GM19023 (cell line): Measurements from ENCODE around the gene VSTM2B.

Source experiments
- ATAC-seq: cut with Tn5 transposase; IDR thresholded peaks from one replicate; pipeline ENCODE4 v1.9.1; 2021; ENCODE audit warnings: mild to moderate bottlenecking, moderate library complexity; ENCODE audit not compliant: unreplicated experiment

Gene VSTM2B

DNA sequence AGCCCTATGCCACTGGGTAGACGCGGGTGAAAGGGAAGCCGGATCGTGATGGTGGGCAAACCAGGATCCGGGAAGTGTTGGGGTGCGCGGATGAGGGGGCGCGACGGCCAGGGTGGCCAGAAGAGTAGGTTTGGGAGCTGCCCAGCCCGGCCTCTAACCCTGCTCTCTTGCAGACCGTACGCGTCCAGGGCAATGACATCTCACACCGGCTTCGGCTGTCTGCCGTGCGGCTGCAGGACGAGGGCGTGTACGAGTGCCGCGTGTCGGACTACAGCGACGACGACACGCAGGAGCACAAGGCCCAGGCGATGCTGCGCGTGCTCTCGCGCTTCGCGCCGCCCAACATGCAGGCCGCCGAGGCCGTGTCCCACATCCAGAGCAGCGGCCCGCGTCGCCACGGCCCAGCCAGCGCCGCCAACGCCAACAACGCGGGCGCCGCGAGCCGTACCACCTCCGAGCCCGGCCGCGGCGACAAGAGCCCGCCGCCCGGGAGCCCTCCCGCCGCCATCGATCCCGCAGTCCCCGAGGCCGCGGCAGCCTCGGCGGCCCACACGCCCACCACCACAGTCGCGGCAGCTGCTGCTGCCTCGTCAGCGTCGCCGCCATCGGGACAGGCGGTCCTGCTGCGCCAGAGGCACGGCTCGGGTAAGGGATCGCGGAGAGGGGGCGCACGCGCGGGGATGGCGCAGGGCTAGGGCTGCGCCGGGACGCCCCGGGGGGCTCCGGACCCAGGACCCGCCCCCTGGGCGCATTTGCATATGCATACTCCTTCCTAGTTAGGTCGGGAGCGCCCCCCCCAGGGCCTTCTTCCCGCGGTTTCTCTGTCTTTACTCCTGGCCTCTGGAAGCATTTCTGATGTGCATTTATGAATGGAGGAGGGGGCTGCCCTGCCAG is 4.1 kb downstream of the VSTM2B start:
- no peak for ATAC-seq

DNA sequence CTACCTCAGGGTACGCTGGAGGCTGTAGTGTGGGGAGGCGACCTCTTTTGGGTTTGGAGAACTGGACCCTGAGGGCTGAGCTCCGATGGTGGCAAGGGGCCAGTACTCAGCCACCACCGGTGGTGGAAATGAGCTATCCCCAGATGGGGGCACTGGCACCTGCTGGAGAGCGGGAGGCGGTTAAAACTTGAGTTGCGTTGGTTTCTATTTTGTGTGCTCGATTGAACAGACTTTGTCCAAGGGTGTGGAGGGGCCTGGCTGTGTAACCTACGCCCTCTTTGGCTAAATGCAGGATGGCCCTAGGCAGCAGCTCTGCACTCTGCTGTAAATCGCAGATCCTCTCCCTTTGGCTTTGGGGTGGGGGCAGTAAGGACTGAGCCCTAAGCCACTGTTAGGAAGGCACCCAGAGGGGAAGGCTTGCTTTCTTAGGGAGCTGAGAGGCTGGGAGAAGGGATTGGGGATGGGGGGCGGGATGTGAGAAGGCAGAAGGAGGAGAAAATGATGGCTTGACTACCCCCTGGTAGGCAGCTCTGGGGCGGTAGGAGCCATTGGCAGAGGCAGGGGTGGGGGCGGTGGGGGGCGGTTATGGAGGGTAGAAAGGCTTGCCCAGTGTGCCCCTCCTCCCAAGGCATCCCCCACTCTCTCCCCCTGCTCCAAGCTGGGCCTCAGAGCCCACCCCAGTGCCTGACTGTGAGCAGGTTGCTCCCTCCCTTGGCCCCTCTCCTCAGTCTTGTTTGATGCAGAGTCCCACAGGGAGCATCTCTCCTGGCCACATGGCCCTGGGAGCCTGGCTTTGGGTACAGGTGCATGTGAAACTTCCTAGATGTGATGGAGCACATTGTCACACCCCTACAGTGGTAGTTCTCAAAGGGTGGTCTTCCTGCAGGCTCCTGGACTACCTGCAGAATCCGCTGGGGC is 5.0 kb downstream of the VSTM2B start:
- ATAC-seq, result no peak

DNA sequence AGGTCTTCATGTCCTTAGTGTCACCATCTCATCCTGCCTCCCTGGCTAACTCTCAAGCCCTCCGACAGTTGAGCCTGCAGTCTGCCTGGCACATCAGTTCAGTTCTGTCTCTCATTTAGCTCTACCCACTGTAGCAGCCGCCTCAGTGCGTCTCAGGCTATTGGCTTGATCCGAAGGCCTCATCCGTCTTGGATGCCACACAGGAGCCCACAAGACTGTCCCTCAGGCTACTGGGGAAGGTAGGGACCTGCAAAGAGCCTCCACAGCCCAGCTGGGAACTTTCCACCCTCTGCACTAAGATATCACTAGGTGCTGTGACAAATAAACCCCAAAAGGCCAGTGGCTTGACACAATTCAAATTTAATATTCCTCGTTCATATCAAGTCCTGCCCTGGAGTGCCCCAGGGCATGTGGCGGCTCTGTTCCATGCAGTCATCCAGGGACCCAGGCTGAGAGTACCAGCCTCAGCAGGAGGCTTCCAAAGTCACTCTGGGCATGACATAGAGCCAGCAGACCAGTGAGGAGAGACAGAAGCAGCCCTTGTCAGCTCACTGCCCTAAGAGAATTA is 5.7 kb downstream of the VSTM2B start:
- ATAC-seq, result no peak

DNA sequence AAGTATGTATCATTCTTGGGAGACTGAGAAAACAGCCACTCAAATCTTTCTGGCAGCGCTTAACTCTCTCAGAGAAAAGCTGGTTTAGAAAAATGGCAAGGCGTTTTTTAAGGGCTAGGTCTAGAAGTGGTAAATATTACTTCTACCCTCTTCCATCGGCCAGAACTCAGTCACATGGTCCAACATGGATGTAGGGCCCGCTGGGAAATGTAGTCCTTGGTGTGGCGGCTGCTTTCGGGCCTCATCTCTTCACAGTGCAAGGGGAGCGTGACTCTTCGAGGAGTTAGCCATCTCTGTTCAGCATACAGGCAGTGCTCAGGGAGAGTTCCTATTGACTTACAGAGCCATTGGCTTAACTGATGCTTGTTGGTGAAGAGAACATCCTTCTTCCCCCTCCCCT is 6.3 kb downstream of the VSTM2B start:
- no peak for ATAC-seq

DNA sequence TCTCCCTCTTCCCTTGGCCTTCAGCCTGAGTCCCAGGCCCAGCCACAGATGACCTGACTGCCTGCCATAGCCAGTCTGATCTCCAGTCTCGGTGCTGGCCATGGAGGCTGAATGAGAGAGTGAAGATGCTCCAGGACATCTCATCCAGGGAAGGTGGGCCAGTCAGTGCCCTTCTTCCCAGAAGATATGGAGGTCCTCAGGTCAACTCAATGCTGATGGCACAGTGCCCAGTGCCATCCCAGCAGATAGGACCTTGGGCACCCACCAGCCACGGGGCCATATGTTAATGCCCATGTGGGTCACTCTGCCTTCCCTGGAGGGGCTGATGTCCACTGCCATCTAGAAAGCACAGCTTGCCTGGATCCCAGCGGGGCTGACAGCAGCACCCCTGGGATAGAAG is 7.2 kb downstream of the VSTM2B start:
- ATAC-seq, result no peak

DNA sequence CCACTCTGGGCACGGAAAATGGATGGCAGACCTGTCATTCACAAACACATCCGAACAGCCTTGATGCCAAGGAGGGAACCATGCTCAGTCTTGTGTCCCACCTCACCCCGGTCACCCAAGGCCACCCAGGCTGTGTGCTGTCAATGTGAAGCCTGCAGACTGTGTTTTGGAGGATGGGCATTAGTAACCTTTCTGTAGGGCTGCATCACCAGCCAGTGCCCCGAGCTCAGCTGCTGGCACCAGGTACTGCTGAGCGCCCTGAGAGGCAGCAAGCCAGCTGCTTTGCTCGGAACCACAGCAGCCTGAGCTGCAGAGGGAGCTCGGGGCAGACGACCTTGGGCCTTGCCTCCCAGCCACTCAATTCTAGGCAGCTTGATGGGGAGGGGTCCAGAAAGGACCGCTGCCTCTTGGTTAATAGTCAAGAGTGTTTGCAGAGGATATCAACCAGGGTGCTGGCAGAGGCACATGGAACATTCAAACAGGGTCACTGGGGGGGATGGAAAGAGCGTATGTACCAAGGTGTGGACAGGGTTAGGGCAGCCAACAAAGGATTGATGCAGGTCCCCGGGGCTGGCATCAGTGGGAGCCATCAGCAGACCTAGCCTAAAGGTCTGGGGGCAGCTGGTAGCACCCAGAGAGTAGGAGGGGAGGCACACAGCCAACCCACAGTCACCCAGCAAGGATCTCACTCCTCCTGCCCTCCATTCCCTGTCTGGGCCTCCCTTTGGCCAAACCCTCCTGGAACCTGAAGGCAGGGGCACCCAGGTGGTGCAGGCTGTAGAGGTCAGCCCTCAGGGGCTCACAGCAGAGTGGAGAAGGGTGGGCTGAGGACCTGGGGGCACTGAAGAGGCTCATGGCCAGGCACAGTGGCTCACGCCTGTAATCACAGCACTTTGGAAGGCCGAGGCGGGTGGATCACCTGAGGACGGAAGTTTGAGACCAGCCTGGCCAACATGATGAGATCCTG is 8.1 kb downstream of the VSTM2B start:
- no peak for ATAC-seq

DNA sequence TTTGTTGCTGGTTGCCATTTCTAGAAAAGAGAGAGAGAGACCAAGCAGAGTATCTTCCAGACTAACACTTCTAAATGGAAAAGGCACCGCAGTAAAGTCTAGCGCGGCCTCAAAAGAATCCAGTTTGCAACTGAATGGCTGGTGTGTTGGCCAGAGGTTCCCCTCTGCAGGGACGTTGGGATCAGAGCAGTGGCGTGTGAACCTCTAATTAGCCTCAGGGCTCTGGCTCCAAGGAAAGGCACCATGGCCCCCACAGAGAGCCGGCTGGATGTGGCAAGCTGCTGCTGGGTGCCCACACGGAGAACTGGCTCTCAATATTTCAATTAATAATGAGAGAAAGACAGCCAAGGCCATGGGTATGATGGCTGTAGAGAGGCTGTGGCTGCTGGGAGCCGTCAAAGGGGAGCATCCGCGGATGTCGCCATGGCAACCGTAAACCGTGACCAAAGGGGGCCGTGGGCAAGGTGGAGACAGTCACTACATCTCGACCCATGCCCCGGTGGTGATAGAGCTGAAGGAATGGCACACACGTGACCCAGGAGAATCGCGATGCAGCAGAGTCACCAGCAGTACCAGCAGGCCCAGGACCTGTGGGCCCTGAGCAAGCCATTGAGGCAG is 9.5 kb downstream of the VSTM2B start:
- ATAC-seq, result no peak

DNA sequence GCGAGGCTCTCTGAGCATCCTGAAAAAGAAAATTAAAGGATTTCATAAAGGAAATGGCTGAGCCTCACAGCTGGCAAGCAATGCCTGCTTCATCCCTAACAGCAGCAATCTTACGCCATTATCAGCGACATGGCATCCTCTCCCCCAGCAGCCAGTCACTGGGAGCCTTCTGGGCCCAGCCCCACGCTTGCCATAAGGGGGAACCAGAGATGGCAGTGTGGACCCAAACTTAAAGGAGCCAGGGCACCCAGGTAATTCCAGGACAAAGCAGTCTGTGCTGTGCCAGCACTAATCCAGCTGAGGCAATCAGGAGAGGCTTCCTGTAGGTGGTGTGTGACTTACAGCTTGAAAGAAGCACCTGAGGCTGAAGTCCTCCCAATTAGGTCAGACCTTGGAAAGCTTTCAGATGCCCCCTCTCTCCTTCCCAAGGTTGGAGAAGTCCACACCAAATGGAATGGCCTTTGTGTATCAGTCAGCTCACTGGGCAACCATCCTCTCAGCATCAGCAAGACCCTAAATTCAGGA is 10.3 kb downstream of the VSTM2B start:
- no peak for ATAC-seq

DNA sequence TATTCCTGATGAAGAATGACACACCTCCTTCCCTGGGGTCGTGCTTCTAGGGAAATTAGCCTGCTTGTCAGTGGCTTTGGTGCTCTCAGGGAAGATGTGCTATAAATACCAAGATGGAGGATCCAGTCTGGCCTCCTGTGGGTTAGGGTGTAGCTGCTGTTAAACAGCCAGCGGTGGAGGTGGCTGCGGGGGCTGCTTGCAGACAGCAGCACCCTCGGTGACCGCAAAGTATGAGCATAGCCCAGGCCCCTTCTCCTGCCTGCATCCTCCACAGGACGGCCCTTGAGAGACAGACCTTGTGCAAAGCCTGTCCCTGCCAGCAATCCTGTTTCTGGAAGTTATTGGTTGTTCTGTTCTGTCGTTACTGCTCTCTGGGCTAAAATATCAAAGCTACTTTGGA is 11.4 kb downstream of the VSTM2B start:
- no peak for ATAC-seq

DNA sequence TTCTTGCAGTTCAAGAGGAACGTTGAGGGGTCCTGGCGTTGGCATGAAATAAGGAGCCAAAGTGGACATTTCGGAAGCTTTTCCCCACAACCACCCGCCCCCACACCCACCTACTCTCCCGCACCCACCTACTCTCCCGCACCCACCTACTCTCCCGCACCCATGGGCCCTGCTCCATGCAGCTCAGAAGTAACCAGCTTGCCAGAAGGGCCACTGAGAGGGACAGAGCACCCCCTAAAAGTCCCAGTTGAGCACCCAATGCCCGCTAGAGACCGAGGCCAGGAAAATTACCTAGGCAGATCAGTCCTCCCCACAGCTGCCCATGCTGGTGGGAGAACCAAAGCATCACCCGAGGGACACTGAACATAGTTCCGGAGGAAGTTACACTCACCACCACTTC is 11.8 kb downstream of the VSTM2B start:
- no peak for ATAC-seq

DNA sequence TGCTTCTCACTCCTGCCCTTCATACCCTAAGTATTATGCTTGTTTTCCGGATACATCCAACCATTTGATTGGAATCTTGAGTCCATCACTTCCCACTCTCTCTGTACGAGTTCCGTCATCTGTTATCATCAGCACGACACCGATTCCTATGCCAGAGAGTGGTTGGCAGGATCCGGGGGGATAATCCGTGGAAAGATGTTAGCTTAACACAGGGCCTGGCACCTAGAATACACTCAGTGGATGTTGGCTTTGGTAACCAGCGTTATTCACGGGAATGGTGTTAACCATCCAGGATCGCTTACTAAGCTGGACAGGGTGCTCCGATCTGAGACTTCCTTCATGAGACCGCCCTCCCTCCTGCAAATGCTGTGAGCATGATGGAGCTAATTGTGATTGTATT is 12.4 kb downstream of the VSTM2B start:
- no peak for ATAC-seq

DNA sequence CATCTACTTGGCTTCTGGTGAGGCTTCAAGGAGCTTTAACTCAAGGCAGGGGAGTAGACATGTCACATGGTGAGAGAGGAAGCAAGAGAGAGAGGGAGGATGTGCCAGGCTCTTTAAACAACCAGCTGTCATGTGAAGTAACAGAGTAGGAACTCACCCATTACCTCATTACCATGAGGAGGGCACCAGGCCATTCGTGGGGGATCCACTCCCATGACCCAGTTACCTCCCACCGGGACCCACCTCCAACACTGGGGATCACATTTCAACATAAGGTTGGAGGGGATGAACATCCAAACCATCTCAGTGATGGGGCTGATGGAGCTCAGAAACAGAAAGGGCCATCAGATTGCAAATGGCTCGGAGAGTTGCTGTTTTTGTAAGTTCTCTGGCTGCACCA is 12.9 kb downstream of the VSTM2B start:
- ATAC-seq, result no peak

DNA sequence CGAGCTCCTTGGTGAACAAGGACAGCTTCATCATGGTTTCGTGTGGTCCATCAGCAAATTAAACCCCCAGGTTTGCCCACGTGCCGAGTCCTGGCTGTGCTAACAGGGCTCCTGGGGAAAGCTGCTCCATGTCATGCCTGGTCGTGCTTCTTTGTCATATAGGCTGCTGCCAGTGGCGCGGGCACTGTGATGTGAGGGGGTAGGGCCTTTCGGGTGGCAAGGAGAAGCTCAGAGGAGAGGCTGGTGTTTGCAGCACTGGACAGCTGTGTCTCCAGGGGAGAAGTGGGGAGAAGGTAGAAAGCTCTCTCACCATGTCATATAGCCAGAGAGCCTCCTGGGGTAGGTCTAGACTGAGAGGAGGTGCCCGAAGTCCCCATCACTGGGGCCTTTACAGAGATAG is 13.3 kb downstream of the VSTM2B start:
- ATAC-seq, result no peak

DNA sequence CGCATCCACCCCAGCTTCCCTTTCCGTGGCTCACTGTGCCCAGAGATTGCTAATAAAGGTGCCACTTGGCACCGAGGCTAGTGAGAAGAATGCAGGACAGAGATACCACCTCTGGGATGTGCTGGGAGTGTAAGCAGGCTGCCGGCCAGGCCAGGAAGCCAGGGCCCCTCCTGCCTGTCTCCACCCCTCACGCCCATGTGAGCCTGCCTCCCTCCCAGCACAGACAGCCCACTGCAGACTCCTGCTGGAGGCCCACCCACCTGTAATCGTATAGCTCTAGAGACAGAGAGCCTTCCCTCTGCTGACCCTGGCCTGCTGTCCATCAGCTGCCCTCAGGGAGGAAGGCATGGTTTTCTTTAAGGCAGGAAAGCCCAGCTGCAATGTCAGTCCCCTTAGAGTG is 13.9 kb downstream of the VSTM2B start:
- ATAC-seq, result no peak

DNA sequence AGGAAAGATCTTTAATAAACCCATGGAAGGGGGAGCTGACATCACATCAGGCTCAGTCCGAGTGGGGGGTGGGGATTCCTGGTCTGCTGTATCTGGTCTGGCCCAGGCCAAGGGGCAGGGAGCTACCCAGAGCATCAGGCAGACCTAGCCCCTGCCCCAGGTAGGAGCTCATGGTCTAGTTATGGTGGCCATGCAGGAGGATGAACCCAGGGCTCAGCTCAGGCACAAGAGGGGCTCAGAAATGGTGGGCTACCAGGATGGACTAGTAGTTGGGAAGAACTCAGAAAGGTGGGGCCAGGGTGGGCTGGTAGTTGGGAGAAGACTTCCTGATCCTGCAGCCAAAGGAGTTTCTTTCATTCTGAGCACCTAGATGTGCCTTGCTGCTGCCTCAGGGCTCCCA is 14.3 kb downstream of the VSTM2B start:
- ATAC-seq, result no peak

DNA sequence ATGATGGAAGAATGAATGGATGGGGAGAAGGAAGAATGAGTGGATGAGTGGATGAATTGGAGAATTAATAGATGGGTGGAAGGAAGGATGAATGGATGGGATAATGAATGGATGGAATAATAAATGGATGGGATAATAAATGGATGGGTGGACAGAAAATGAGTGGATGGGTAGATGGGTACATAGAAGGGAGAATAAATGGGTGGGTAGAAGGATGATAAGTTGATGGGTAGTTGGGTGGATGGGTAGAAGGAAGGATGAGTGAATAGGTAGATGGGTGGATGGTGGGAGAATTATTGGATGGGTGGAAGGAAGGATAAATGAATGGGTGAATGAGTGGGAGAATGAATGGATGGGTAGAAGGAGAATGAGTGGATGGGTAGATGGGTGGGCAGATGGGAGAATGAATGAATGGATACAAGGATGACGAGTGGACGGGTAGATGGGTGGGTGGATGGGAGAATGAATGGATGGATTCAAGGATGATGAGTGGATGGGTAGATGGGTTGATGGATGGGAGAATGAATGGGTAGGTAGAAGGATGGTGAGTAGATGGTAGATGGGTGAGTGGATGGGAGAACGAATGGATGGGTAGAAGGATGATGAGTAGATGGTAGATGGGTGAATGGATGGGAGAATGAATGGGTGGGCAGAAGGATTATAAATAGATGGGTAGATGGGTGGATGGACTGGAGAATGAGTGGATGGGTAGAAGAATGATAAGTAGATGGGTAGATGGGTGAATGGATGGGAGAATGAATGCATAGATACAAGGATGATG is 15.9 kb downstream of the VSTM2B start:
- ATAC-seq, result no peak

DNA sequence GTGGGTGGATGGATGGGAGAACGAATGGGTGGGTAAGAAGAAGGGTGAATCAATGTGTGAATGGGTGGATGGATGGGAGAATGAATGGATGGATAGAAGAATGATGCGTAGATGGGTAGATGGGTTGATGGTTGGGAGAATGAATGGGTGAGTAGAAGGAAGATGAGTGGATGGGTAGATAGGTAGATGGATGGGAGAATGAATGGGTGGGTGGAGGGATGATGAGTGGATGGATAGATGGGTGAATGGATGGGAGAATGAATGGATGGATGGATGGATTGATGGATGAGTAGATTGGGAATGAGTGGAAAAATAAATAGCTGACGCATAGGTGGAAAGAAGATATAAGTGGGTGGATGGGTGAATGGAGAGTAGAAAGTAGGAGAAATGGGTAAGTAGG is 16.5 kb downstream of the VSTM2B start:
- ATAC-seq, result no peak

DNA sequence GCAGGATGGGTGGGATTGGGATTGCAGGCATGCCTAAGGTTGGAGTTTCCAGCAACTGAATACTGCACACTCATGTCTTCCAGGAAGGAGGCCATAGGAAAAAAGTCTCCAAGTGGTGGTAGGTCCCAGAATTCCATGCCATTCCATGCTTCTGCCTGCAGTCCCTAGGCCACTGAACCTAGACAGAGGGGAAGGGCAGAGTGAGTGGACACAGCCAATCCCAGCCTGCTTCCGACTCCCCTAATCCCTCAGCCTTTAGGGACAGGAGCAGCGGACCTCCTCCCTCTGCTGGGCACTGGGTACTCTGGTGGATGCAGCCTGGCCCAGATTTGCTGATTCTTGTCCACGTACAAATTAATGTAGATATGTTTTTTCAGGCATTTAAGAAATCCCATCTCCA is 17.0 kb downstream of the VSTM2B start:
- ATAC-seq, result no peak

DNA sequence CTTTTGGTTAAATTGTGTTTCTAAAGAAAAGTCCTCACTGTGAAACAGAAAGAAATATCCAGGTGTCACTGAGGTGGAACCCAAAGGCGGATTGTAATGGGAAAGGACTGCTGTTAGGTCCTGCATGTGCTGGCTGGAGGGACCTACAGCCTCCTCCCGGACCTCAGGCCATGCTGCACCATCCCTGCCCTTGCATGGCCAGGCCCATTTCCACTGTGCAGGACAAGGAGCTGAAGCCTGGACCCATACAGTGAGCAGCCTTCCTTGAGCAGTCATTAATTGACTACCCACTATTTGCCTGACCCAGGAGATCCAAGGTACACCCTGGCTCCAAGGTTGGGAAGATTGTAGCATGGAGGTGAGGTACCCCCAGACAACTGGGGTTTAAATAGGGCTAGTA is 17.6 kb downstream of the VSTM2B start:
- no peak for ATAC-seq
